Measurements from ENCODE around the gene SLC43A2. TPM values are rescaled to one million over a fixed set of nuclear protein-coding genes. Genes with fewer than 3 reads are reported as not detected.

SLC43A2 gene
- total and polyA plus RNA-seq, 3 donors from 2014 or later = 11.7 to 15.7 (median 12.4) TPM

DNA sequence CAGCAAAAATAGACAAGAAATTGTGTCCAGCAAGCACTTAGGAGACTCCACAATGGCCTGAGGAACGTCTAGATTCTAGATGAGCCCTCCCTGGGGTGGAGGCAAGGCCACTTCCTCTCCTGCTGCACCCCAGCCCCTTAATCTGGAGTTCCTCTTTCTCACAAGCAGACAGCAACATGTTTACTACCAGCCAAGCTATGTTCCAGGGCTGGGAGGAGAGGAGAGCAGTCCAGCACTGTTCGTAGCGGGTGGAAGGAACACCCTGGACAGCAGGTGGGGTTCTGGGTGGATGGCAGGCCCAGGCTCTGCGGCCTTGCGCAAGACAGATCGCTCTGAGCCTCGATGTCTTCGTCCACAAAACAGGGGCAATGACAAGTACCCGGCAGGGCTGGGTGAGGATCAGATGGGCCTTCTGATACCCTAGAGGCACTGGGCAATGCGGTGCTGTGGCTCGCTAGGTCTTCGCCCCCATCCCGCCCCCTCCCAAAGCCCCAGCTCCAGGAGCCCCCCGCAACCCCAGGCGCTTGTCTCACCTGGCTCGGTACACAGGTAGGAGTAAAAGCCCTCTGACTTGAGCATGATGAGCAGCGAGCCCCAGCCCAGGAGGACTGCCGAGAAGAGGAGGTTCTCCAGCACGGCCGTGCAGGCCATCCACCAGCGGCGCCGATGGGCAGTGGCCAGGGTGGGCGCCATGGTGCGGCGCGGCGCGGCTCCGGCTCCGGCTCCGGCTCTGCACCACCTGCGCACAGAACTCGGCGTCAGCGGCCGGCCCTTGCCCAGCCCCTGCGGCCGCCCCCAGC lies 1.3 kb downstream of the SLC43A2 start:
- Histone ChIP-seq H3K9me3 (no peaks in the 10 kb centered on the region), H3K36me3 (ENCODE audit: low read depth, missing control alignments) (no peaks in the 10 kb centered on the region), H3K27ac (peak overlapping the region; percentile 83 to 93), H3K4me1 (peaks cover 28% of the 10 kb centered on the region), H3K4me3 (peak overlapping the region; percentile 71 to 72), H3K27me3 (no peaks in the 10 kb centered on the region)
- intact Hi-C loops (cut with DNase I; ENCODE audit: low total_unique reads) = loop anchor here (5.0 kb wide), 1 partner anchor 50 kb away; no protein-coding TSS in a partner anchor
- WGBS, 2 donors = 19 to 20% methylated on average over 3 to 37 of the region's 39 CpGs
- TF ChIP-seq POLR2A (IDR thresholded peaks at IDR 0.05) = no peak
- TF ChIP-seq, protein P1, sequence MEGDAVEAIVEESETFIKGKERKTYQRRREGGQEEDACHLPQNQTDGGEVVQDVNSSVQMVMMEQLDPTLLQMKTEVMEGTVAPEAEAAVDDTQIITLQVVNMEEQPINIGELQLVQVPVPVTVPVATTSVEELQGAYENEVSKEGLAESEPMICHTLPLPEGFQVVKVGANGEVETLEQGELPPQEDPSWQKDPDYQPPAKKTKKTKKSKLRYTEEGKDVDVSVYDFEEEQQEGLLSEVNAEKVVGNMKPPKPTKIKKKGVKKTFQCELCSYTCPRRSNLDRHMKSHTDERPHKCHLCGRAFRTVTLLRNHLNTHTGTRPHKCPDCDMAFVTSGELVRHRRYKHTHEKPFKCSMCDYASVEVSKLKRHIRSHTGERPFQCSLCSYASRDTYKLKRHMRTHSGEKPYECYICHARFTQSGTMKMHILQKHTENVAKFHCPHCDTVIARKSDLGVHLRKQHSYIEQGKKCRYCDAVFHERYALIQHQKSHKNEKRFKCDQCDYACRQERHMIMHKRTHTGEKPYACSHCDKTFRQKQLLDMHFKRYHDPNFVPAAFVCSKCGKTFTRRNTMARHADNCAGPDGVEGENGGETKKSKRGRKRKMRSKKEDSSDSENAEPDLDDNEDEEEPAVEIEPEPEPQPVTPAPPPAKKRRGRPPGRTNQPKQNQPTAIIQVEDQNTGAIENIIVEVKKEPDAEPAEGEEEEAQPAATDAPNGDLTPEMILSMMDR (IDR thresholded peaks at IDR 0.05) = no peak
- DNase-seq = peak; percentile 45

DNA sequence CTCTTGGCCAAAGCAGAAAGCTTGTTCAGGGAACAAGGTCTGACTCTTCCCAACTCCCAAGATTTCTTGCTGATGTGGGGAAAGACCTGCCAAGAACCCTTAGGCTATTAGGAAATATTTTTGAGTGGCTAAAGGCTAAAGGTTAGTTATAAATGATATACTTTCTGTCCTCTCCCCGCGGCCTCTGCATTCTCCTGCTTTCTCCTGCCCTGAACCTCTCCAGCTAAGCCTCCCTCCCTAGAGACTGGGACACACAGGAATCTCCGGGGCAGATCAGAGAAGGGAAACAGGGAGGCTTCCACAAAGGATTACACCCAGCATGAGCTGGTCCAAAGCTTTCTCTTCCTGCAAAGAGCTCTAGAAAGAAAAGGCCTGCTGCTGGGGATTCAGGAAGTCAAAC lies 2.3 kb downstream of the SLC43A2 start:
- H3K27me3 ChIP-seq = no peaks in the 10 kb centered on the region
- DNase-seq = no peak
- no peaks in the 10 kb centered on the region for H3K9me3 ChIP-seq
- H3K36me3 ChIP-seq (ENCODE audit: low read depth, missing control alignments) = no peaks in the 10 kb centered on the region
- peak overlapping the region; percentile 83 to 93 for H3K27ac ChIP-seq
- intact Hi-C loops (cut with DNase I; ENCODE audit: low total_unique reads) = loop anchor here (5.0 kb wide), 1 partner anchor 49 kb away; no protein-coding TSS in a partner anchor
- H3K4me3 ChIP-seq = no peak overlapping the region
- no peak for TF ChIP-seq POLR2A (IDR thresholded peaks at IDR 0.05)
- TF ChIP-seq, protein P1 (IDR thresholded peaks at IDR 0.05) = no peak
- 45 to 47% methylated on average over 3 of the region's 3 CpGs for WGBS, 2 donors
- H3K4me1 ChIP-seq = peaks cover 28% of the 10 kb centered on the region

DNA sequence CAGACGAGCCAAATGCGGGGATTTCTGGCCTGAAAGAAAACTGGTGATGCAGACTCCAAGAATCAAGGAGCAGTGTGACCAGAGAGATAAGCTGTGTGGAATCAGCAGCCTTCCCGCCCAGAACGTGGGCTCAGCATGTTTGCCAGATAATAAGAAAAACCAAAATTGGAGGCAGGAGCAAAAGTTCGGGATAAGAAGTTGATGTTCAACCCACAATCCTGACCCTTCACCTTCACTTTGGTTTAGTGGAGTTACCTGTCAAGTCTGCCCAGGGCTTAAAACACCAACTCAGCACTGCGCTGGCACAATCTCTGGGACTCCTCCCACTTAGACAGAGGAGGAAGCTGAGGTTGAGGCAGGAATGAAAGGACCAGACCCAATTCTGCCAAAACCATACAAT lies 3.1 kb downstream of the SLC43A2 start:
- WGBS, 2 donors = 44 to 67% methylated on average over 6 of the region's 6 CpGs
- TF ChIP-seq POLR2A (IDR thresholded peaks at IDR 0.05) = no peak
- TF ChIP-seq, protein P1 (IDR thresholded peaks at IDR 0.05) = no peak
- Histone ChIP-seq H3K36me3 (ENCODE audit: low read depth, missing control alignments) (no peaks in the 10 kb centered on the region), H3K4me3 (no peak overlapping the region), H3K4me1 (peaks cover 28% of the 10 kb centered on the region), H3K27me3 (no peaks in the 10 kb centered on the region), H3K27ac (peak overlapping the region; percentile 83 to 93), H3K9me3 (no peaks in the 10 kb centered on the region)
- no peak for DNase-seq
- intact Hi-C loops (cut with DNase I; ENCODE audit: low total_unique reads) = loop anchor here (5.0 kb wide), 1 partner anchor 48 kb away; no protein-coding TSS in a partner anchor

DNA sequence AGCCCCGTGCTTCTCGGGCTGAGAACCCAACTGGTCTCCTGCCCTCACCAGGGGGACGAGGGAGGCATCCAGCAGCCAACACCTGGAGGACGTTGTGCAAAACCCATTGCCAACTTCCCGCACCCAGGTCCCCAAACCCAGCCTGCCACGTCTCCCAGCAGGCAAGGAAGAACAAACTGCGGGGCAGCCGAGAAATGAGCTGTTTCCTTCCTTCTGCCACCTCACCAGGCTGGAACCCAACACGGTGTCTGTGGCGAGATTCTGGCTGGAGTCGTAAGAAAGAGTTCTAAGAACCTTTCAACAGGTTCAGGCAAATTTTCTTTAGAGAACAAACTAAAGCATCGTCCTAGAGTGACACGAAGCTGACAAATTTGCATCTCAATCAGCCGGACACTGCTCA lies 3.6 kb downstream of the SLC43A2 start:
- intact Hi-C loops (cut with DNase I; ENCODE audit: low total_unique reads) = loop anchor here (5.0 kb wide), 1 partner anchor 48 kb away; no protein-coding TSS in a partner anchor
- Histone ChIP-seq H3K27ac (no peak overlapping the region), H3K9me3 (no peaks in the 10 kb centered on the region), H3K4me1 (peaks cover 28% of the 10 kb centered on the region), H3K4me3 (no peak overlapping the region), H3K36me3 (ENCODE audit: low read depth, missing control alignments) (no peaks in the 10 kb centered on the region), H3K27me3 (no peaks in the 10 kb centered on the region)
- WGBS, 2 donors = 87 to 97% methylated on average over 12 to 14 of the region's 14 CpGs
- TF ChIP-seq POLR2A (IDR thresholded peaks at IDR 0.05) = no peak
- TF ChIP-seq, protein P1 (IDR thresholded peaks at IDR 0.05) = no peak
- no peak for DNase-seq
